ENCODE results near the gene MAP3K13. TPM values are rescaled to one million over a fixed set of nuclear protein-coding genes. Genes with fewer than 3 reads are reported as not detected.

MAP3K13 gene
- total and polyA plus RNA-seq, 10 of the 15 experiments (the other 5 are each of a cell fraction or from before 2014, with no cell fraction given) = 10.5 to 70.8 (median 26.8) TPM

- Histone ChIP-seq H3K4me1 (ENCODE audit: control insufficient read depth, insufficient read depth, low read length) (no peaks in the 10 kb centered on the region), H3K36me3 (ENCODE audit: control insufficient read depth in 2 of 2, insufficient read depth in 2 of 2, low read length in 1 of 2) (no peaks in the 10 kb centered on the region), H3K4me3 (no peak overlapping the region), H3K9ac (ENCODE audit: control insufficient read depth, insufficient read depth, low read length) (no peak overlapping the region), H3K27me3 (replicated peaks in 1 of 2; ENCODE audit: control insufficient read depth in 2 of 2, insufficient read depth in 2 of 2, low read length in 1 of 2) (no peaks in the 10 kb centered on the region), H3K4me2 (ENCODE audit: control insufficient read depth, insufficient read depth) (no peak overlapping the region), H3K9me3 (replicated peaks; ENCODE audit: control insufficient read depth, insufficient read depth, low read length) (no peaks in the 10 kb centered on the region), H3K27ac (ENCODE audit: control insufficient read depth, insufficient read depth) (no peak overlapping the region), H4K20me1 (ENCODE audit: control insufficient read depth, insufficient read depth) (no peaks in the 10 kb centered on the region), H2AFZ (ENCODE audit: control insufficient read depth, low read depth, low read length) (no peak overlapping the region), H3K79me2 (ENCODE audit: control insufficient read depth, insufficient read depth, low read length) (no peaks in the 10 kb centered on the region)
- ChIA-PET POLR2A (interaction anchor here (0.6 kb wide), 1 partner anchor 211 kb away, joined by 5 read pairs; no protein-coding TSS in a partner anchor), SMC1A (ENCODE audit: uncharacterized antibody, unreplicated experiment) (interaction anchor here (1.2 kb wide), 1 partner anchor 23 kb away, joined by 3 read pairs; no protein-coding TSS in a partner anchor), CTCF (interaction anchor here (1.3 to 1.7 kb wide), 2 partner anchors 12 to 38 kb away, joined by 3 read pairs; no protein-coding TSS in a partner anchor), RAD21 (ENCODE audit: unreplicated experiment) (no interaction called here)
- intact Hi-C loops (cut with micrococcal nuclease; ENCODE audit: unreplicated experiment) = no loop called here
- ATAC-seq (no peak), FAIRE-seq (no peak), DNase-seq (ENCODE audit: low read depth, low spot score) (no peak)
- 30% methylated on average over 7 of the region's 7 CpGs for WGBS (ENCODE audit: insufficient coverage, insufficient replicate concordance, low lambda C conversion rate, missing lambda C conversion rate)
- no TSS peak for BruUV-seq (replicated peaks)
- in situ Hi-C loops (cut with MboI) = no loop called here
- TF ChIP-seq SREBF2 (IDR thresholded peaks at IDR 0.05; ENCODE audit: low read length) (no peak), CUX1 (IDR thresholded peaks at IDR 0.05; ENCODE audit: insufficient replicate concordance, low read depth, low read length) (no peak), SIN3A (IDR thresholded peaks at IDR 0.05; ENCODE audit: low read depth, low read length) (no peak), JUND (IDR thresholded peaks at IDR 0.05; ENCODE audit: low read depth, low read length) (no peak), CBX3 (IDR thresholded peaks at IDR 0.05; ENCODE audit: borderline replicate concordance, low read depth) (no peak), RCOR1 (conservative IDR thresholded peaks at IDR 0.05; ENCODE audit: low read depth, low read length) (no peak), MYC (IDR thresholded peaks at IDR 0.05; ENCODE audit: insufficient read depth, insufficient read length, insufficient replicate concordance, low read length, severe bottlenecking) (no peak), MTA2 (IDR thresholded peaks at IDR 0.05; ENCODE audit: low read depth) (no peak), ZZZ3 (IDR thresholded peaks at IDR 0.05; ENCODE audit: control insufficient read depth, insufficient read length, low read depth) (no peak), PAX5 (IDR thresholded peaks at IDR 0.05; ENCODE audit: borderline replicate concordance, low read depth, low read length) (no peak), ZNF384 (IDR thresholded peaks at IDR 0.05; ENCODE audit: borderline replicate concordance, low read depth, low read length) (no peak), USF2 (IDR thresholded peaks at IDR 0.05; ENCODE audit: borderline replicate concordance, low read depth, low read length) (no peak), MEF2B (IDR thresholded peaks at IDR 0.05; ENCODE audit: partially characterized antibody, poor library complexity, severe bottlenecking) (no peak), IKZF2 (IDR thresholded peaks at IDR 0.05) (no peak), POU2F2 (IDR thresholded peaks at IDR 0.05; ENCODE audit: borderline replicate concordance, low read depth, low read length) (no peak)
These were observed 38.5 kb downstream of the MAP3K13 start for GRCh38 chr3:185401319-185401955.

All from GM12878 (cell line).